SK-N-SH treated with all-trans-retinoic acid at 6 μM for 48 hours (cell line): ENCODE data around the gene EXD2.

Experiments
- ARNTL ChIP-seq: fragments of 450-650 bp; formaldehyde crosslinking; IDR thresholded peaks from 2 replicates; pipeline ENCODE4 v1.5.0; 2020; ENCODE audit warnings: low read depth, mild to moderate bottlenecking, moderate library complexity, borderline replicate concordance
- CREB5 ChIP-seq: fragments of 250-450 bp; sonication (Bioruptor Pico); IDR thresholded peaks from 2 replicates; pipeline ENCODE4 v1.5.1; 2020; ENCODE audit warnings: low read depth, mild to moderate bottlenecking, moderate library complexity
- CSRNP3 ChIP-seq: fragments of 250-450 bp; sonication (Bioruptor Pico); IDR thresholded peaks from 2 replicates; pipeline ENCODE4 v1.5.1; 2021; ENCODE audit warnings: mild to moderate bottlenecking, moderate library complexity
- GLIS3 ChIP-seq: fragments of 250-450 bp; sonication (Bioruptor Pico); IDR thresholded peaks from 2 replicates; pipeline ENCODE4 v1.5.0; 2020; ENCODE audit warnings: mild to moderate bottlenecking, moderate library complexity
- ISL1 ChIP-seq: fragments of 250-450 bp; sonication (Bioruptor Pico); IDR thresholded peaks from 2 replicates; pipeline ENCODE4 v2.1.2; 2022; ENCODE audit warnings: mild to moderate bottlenecking, moderate library complexity
- PATZ1 ChIP-seq: fragments of 250-450 bp; sonication (Bioruptor Pico); IDR thresholded peaks from 2 replicates; pipeline ENCODE4 v1.8.0; 2020; ENCODE audit warnings: mild to moderate bottlenecking, moderate library complexity, borderline replicate concordance
- POU6F1 ChIP-seq: fragments of 250-450 bp; sonication (Bioruptor Pico); IDR thresholded peaks from 2 replicates; pipeline ENCODE4 v1.8.0; 2021; ENCODE audit warnings: low read depth, mild to moderate bottlenecking, moderate library complexity, borderline replicate concordance
- PPARA ChIP-seq: fragments of 250-450 bp; sonication (Bioruptor Pico); IDR thresholded peaks from 2 replicates; pipeline ENCODE4 v1.5.0; 2020; ENCODE audit warnings: mild to moderate bottlenecking, borderline replicate concordance
- RARB ChIP-seq: fragments of 250-450 bp; sonication (Bioruptor Pico); IDR thresholded peaks from 2 replicates; pipeline ENCODE4 v1.8.0; 2021; ENCODE audit warnings: mild to moderate bottlenecking, moderate library complexity
- SNAI2 ChIP-seq: fragments of 250-450 bp; sonication (Bioruptor Pico); IDR thresholded peaks from 2 replicates; pipeline ENCODE4 v1.5.0; 2020; ENCODE audit warnings: mild to moderate bottlenecking, moderate library complexity
- TCF4 ChIP-seq: fragments of 250-450 bp; sonication (Bioruptor Pico); IDR thresholded peaks from 2 replicates; pipeline ENCODE4 v1.8.0; 2021; ENCODE audit warnings: mild to moderate bottlenecking, moderate library complexity, borderline replicate concordance
- ZFP3 ChIP-seq: fragments of 250-450 bp; sonication (Bioruptor Pico); IDR thresholded peaks from 2 replicates; pipeline ENCODE4 v1.5.0; 2020; ENCODE audit warnings: mild to moderate bottlenecking, moderate library complexity
- ZFP30 ChIP-seq: fragments of 450-650 bp; formaldehyde crosslinking; IDR thresholded peaks from 2 replicates; pipeline ENCODE4 v1.5.0; 2022; ENCODE audit warnings: mild to moderate bottlenecking, moderate library complexity
- ZNF8 ChIP-seq: fragments of 450-650 bp; formaldehyde crosslinking; IDR thresholded peaks from 2 replicates; pipeline ENCODE4 v1.5.0; 2020; ENCODE audit warnings: mild to moderate bottlenecking, moderate library complexity

- TF ChIP-seq PPARA (no peak), PATZ1 (no peak), CREB5 (no peak), SNAI2 (CRISPR knock-in tag) (no peak), CSRNP3 (CRISPR knock-in tag) (no peak), ISL1 (CRISPR knock-in tag) (no peak), ZFP30 (CRISPR knock-in tag) (no peak), RARB (CRISPR knock-in tag) (no peak), ZFP3 (CRISPR knock-in tag) (no peak), GLIS3 (CRISPR knock-in tag) (no peak), TCF4 (CRISPR knock-in tag) (no peak), ARNTL (CRISPR knock-in tag) (no peak), POU6F1 (CRISPR knock-in tag) (no peak), ZNF8 (CRISPR knock-in tag) (no peak)
Observed at GRCh38 chr14:69267492-69267891, 76.2 kb downstream of the EXD2 start.
